GM19372 (cell line): ENCODE data around the gene HAGH.
"Not testable (repeated sequence)": the region's sequence is repeated elsewhere in the genome, so short reads cannot be mapped to it uniquely, and the experiment has no call there.

Experiments used
- ATAC-seq: cut with Tn5 transposase; IDR thresholded peaks from one replicate; pipeline ENCODE4 v1.9.1; 2021; ENCODE audit warnings: mild to moderate bottlenecking, low read depth, moderate library complexity; ENCODE audit not compliant: unreplicated experiment

HAGH gene

GRCh38 chr16:1815461-1815860, 11.2 kb downstream of the HAGH start:
- ATAC-seq: no peak

GRCh38 chr16:1812732-1813163, 13.9 kb downstream of the HAGH start:
- no peak for ATAC-seq

- ATAC-seq: no peak
Measured at GRCh38 chr16:1810536-1810935, 16.1 kb downstream of the HAGH start.

- no peak for ATAC-seq
Measured at GRCh38 chr16:1810106-1810505, 16.5 kb downstream of the HAGH start.

- ATAC-seq: no peak
Measured at GRCh38 chr16:1809281-1809801, 17.3 kb downstream of the HAGH start.

GRCh38 chr16:1808691-1809090, 17.9 kb downstream of the HAGH start:
- ATAC-seq: no peak

GRCh38 chr16:1807626-1808025, 19.0 kb downstream of the HAGH start:
- ATAC-seq: no peak

GRCh38 chr16:1800701-1801100, 25.9 kb downstream of the HAGH start:
- no peak for ATAC-seq

GRCh38 chr16:1799263-1799662, 27.4 kb downstream of the HAGH start:
- ATAC-seq: not testable (repeated sequence)

- ATAC-seq: no peak
Measured at GRCh38 chr16:1794908-1795666, 31.5 kb downstream of the HAGH start.

GRCh38 chr16:1794221-1794871, 32.3 kb downstream of the HAGH start:
- no peak for ATAC-seq

GRCh38 chr16:1793578-1794220, 32.9 kb downstream of the HAGH start, which contains the start of gene IGFALS:
TSS of gene IGFALS (minus strand) at chr16:1793705. CDS start at chr16:1793652, 53 bp downstream.
- no peak for ATAC-seq

- no peak for ATAC-seq
Measured at GRCh38 chr16:1792836-1793577, 33.6 kb downstream of the HAGH start.

- no peak for ATAC-seq
Measured at GRCh38 chr16:1791943-1792812, 34.4 kb downstream of the HAGH start.

- no peak for ATAC-seq
Measured at GRCh38 chr16:1791256-1791942, 35.2 kb downstream of the HAGH start.

- ATAC-seq: no peak
Measured at GRCh38 chr16:1790611-1791255, 35.9 kb downstream of the HAGH start.

- ATAC-seq: no peak
Measured at GRCh38 chr16:1790261-1790610, 36.4 kb downstream of the HAGH start.

GRCh38 chr16:1789643-1790045, 37.0 kb downstream of the HAGH start:
- ATAC-seq: no peak

- ATAC-seq: no peak
Measured at GRCh38 chr16:1788708-1789100, 37.9 kb downstream of the HAGH start.
